H1 (cell line): ENCODE measurements around the gene SOX8. TPM values are rescaled to one million over a fixed set of nuclear protein-coding genes. Genes with fewer than 3 reads are reported as not detected.

Experiments
- CTCF ChIA-PET: fragments of 300-600 bp; sonication (Branson Sonifier 250); formaldehyde crosslinking; loops from one replicate; lab custom pipeline; 2021; ENCODE audit not compliant: partially characterized antibody; lab: Charles Lee
- POLR2A ChIA-PET: fragments of 300-600 bp; sonication (Branson Sonifier 250); formaldehyde crosslinking; loops from one replicate; lab custom pipeline; 2021; ENCODE audit warnings: inconsistent platforms; ENCODE audit not compliant: partially characterized antibody; lab: Charles Lee
- DNase-seq, 2 experiments: peaks; one replicate each; pipeline versions ENCODE4 v3.0.0 to v3.0.0-alpha.2; 2010 to 2022; ENCODE audit warnings: low spot score in 2 of 2, low read depth in 1 of 2, mixed read lengths in 1 of 2
- FAIRE-seq: peaks from 2 replicates; lab custom pipeline; 2011; peaks lifted over from hg19 to GRCh38; lab: Jason Lieb, UNC
- H2AFZ ChIP-seq: 2 replicates; pipeline ENCODE4 v1.8.1; 2012; ENCODE audit warnings: low read length, inconsistent platforms
- H2AK5ac ChIP-seq: 2 replicates; pipeline ENCODE4 v1.6.1; 2013; ENCODE audit warnings: low read depth, low read length
- H2BK120ac ChIP-seq: replicated peaks from 2 replicates; pipeline ENCODE3; 2013; ENCODE audit warnings: low read depth, low read length, inconsistent platforms
- H2BK12ac ChIP-seq: 2 replicates; pipeline ENCODE4 v1.6.1; 2013; ENCODE audit warnings: low read depth, low read length
- H2BK15ac ChIP-seq: 2 replicates; pipeline ENCODE4 v1.6.1; 2013; ENCODE audit warnings: low read length
- H2BK20ac ChIP-seq: 2 replicates; pipeline ENCODE4 v1.6.1; 2013; ENCODE audit warnings: low read length
- H2BK5ac ChIP-seq: 2 replicates; pipeline ENCODE4 v1.6.1; 2013; ENCODE audit warnings: low read depth, low read length
- H3K14ac ChIP-seq: 2 replicates; pipeline ENCODE4 v1.6.1; 2013; ENCODE audit warnings: inconsistent platforms; ENCODE audit not compliant: insufficient read length
- H3K18ac ChIP-seq: 2 replicates; pipeline ENCODE4 v1.6.1; 2013; ENCODE audit warnings: low read length; ENCODE audit errors: extremely low read depth
- H3K23ac ChIP-seq: 2 replicates; pipeline ENCODE4 v1.6.1; 2013; ENCODE audit warnings: inconsistent platforms; ENCODE audit not compliant: insufficient read length
- H3K23me2 ChIP-seq: 2 replicates; pipeline ENCODE4 v1.6.1; 2013; ENCODE audit warnings: low read depth, low read length
- H3K27ac ChIP-seq: 2 replicates; pipeline ENCODE4 v1.6.1; 2011; ENCODE audit warnings: low read depth, low read length, inconsistent platforms
- H3K27me3 ChIP-seq, 4 experiments: replicated peaks in 1 of 4; 1 replicate in 1 of 4; 2 replicates in 3 of 4; pipeline versions ENCODE4 v1.6.1 to v1.8.1; 2011 to 2013; ENCODE audit warnings: low read length in 3 of 4, mild to moderate bottlenecking in 3 of 4, inconsistent platforms in 2 of 4, mixed read lengths in 2 of 4, moderate library complexity in 1 of 4; ENCODE audit not compliant: control insufficient read depth in 3 of 4, insufficient read depth in 3 of 4; ENCODE audit errors: extremely low read depth in 1 of 4
- H3K36me3 ChIP-seq, 4 experiments: 2 replicates each; pipeline versions ENCODE4 v1.6.1 to v1.8.1; 2011 to 2013; ENCODE audit warnings: mild to moderate bottlenecking in 4 of 4, low read length in 3 of 4, moderate library complexity in 2 of 4, control low read depth in 1 of 4, inconsistent platforms in 1 of 4; ENCODE audit not compliant: insufficient read depth in 4 of 4, control insufficient read depth in 2 of 4
- H3K4ac ChIP-seq: replicated peaks from 2 replicates; pipeline ENCODE3; 2013; ENCODE audit warnings: low read length, low read depth, mixed read lengths, inconsistent platforms; ENCODE audit not compliant: insufficient read length
- H3K4me1 ChIP-seq, 4 experiments: replicated peaks in 1 of 4; 1 replicate in 1 of 4; 2 replicates in 3 of 4; pipeline versions ENCODE4 v1.6.1 to v1.8.1; 2011 to 2013; ENCODE audit warnings: low read length in 3 of 4, inconsistent platforms in 2 of 4, mixed read lengths in 1 of 4; ENCODE audit not compliant: insufficient read depth in 4 of 4, control insufficient read depth in 3 of 4
- H3K4me2 ChIP-seq, 2 experiments: 2 replicates each; pipeline versions ENCODE4 v1.6.1 to v1.8.1; 2011 to 2013; ENCODE audit warnings: low read depth in 2 of 2, low read length in 2 of 2, control low read depth in 1 of 2, inconsistent platforms in 1 of 2, mild to moderate bottlenecking in 1 of 2; ENCODE audit not compliant: insufficient read depth in 1 of 2
- H3K4me3 ChIP-seq, 4 experiments: fragments of 200-600, 300-600 bp in 1 of 4; sonication (generic), shearing (Covaris generic), sonication (Bioruptor Twin) in 1 of 4; 2 replicates each; pipeline versions ENCODE4 v1.5.1 to v1.8.1; 2011 to 2016; ENCODE audit warnings: low read length in 4 of 4, low read depth in 3 of 4, control low read depth in 2 of 4, inconsistent platforms in 2 of 4, mild to moderate bottlenecking in 2 of 4, mixed read lengths in 1 of 4, moderate library complexity in 1 of 4; ENCODE audit not compliant: insufficient read depth in 2 of 4; ENCODE audit errors: extremely low read depth in 1 of 4
- H3K56ac ChIP-seq: replicated peaks from 2 replicates; pipeline ENCODE3; 2013; ENCODE audit warnings: low read depth, mild to moderate bottlenecking, mixed read lengths, low read length, inconsistent platforms; ENCODE audit not compliant: insufficient read length
- H3K79me1 ChIP-seq: 2 replicates; pipeline ENCODE4 v1.6.1; 2013; ENCODE audit warnings: low read depth, low read length, control low read depth
- H3K79me2 ChIP-seq, 2 experiments: 2 replicates each; pipeline versions ENCODE4 v1.6.1 to v1.8.1; 2012 to 2013; ENCODE audit warnings: low read length in 2 of 2, mild to moderate bottlenecking in 2 of 2, inconsistent platforms in 1 of 2; ENCODE audit not compliant: insufficient read depth in 2 of 2, control insufficient read depth in 1 of 2
- H3K9ac ChIP-seq, 4 experiments: replicated peaks in 1 of 4; 1 replicate in 1 of 4; 2 replicates in 3 of 4; pipeline versions ENCODE4 v1.6.1 to v1.8.1; 2011 to 2013; ENCODE audit warnings: low read depth in 3 of 4, low read length in 3 of 4, control low read depth in 2 of 4, mild to moderate bottlenecking in 2 of 4, moderate library complexity in 2 of 4, inconsistent platforms in 1 of 4; ENCODE audit errors: extremely low read depth in 1 of 4
- H3K9me3 ChIP-seq, 2 experiments: 2 replicates each; pipeline versions ENCODE4 v1.6.1 to v1.8.1; 2012 to 2013; ENCODE audit warnings: mild to moderate bottlenecking in 2 of 2, moderate library complexity in 2 of 2, control low read depth in 1 of 2, inconsistent platforms in 1 of 2, low read depth in 1 of 2, low read length in 1 of 2, mixed read lengths in 1 of 2; ENCODE audit not compliant: insufficient read depth in 2 of 2
- H4K20me1 ChIP-seq, 2 experiments: replicated peaks in 1 of 2; 2 replicates each; pipeline versions ENCODE3 to v1.8.1; 2011 to 2013; ENCODE audit warnings: inconsistent platforms in 2 of 2, low read length in 2 of 2, mild to moderate bottlenecking in 1 of 2; ENCODE audit not compliant: insufficient read depth in 2 of 2, control insufficient read depth in 1 of 2
- H4K5ac ChIP-seq: 2 replicates; pipeline ENCODE4 v1.6.1; 2013; ENCODE audit warnings: low read length, low read depth, mixed read lengths, inconsistent platforms; ENCODE audit not compliant: insufficient read length
- H4K8ac ChIP-seq: 2 replicates; pipeline ENCODE4 v1.8.0; 2013; ENCODE audit warnings: mild to moderate bottlenecking, moderate library complexity, low read length, inconsistent platforms; ENCODE audit not compliant: insufficient read depth; ENCODE audit errors: extremely low read depth
- H4K91ac ChIP-seq: replicated peaks from 2 replicates; pipeline ENCODE3; 2013; ENCODE audit warnings: low read length, mixed read lengths, inconsistent platforms; ENCODE audit not compliant: insufficient read length
- ASH2L ChIP-seq: fragments of 200-600, 300-600 bp; sonication (generic); IDR thresholded peaks from one replicate; pipeline ENCODE4 v1.7.1; 2017; ENCODE audit warnings: low read length
- CHD2 ChIP-seq: IDR thresholded peaks from 2 replicates; pipeline ENCODE4 v1.6.1; 2012; ENCODE audit warnings: low read length, improper control_type of control experiment
- EGR1 ChIP-seq: IDR thresholded peaks from 2 replicates; pipeline ENCODE4 v1.6.1; 2011; ENCODE audit warnings: low read depth, low read length, borderline replicate concordance
- EZH2 ChIP-seq: fragments of 200-600 bp; sonication (generic); IDR thresholded peaks from 2 replicates; pipeline ENCODE4 v1.7.1; 2012; ENCODE audit warnings: low read depth, mild to moderate bottlenecking, moderate library complexity, low read length, inconsistent platforms; ENCODE audit not compliant: severe bottlenecking
- GABPA ChIP-seq: IDR thresholded peaks from 2 replicates; pipeline ENCODE4 v1.6.1; 2011; ENCODE audit warnings: mild to moderate bottlenecking, low read length, moderate library complexity, borderline replicate concordance; ENCODE audit not compliant: insufficient read depth
- HDAC6 ChIP-seq: IDR thresholded peaks from one replicate; pipeline ENCODE4 v1.7.1; 2012; ENCODE audit warnings: low read depth, mild to moderate bottlenecking, inconsistent platforms, low read length, moderate library complexity
- JUN ChIP-seq: IDR thresholded peaks from 2 replicates; pipeline ENCODE4 v1.6.1; 2011; ENCODE audit warnings: low read depth, mild to moderate bottlenecking, improper control_type of control experiment, low read length
- NRF1 ChIP-seq: IDR thresholded peaks from 2 replicates; pipeline ENCODE4 v1.6.1; 2011; ENCODE audit warnings: mild to moderate bottlenecking, low read depth, low read length, improper control_type of control experiment
- RNF2 ChIP-seq: fragments of 200-900, 300-1000 bp; sonication (generic); IDR thresholded peaks from 2 replicates; pipeline ENCODE4 v1.7.1; 2016; ENCODE audit warnings: borderline replicate concordance, low read depth, mild to moderate bottlenecking, antibody characterized with exemption, low read length; ENCODE audit not compliant: poor library complexity, severe bottlenecking; ENCODE audit errors: missing control alignments
- YY1 ChIP-seq: IDR thresholded peaks from 2 replicates; pipeline ENCODE4 v1.6.1; 2011; ENCODE audit warnings: low read depth, mild to moderate bottlenecking, low read length
- whole genome bisulfite sequencing, 2 experiments: shearing (Covaris generic) in 1 of 2; methylation state at CpG; one replicate each; pipeline versions ENCODE4 v1.1.6 to v1.1.7; 2013 to 2015; ENCODE audit warnings: low lambda C conversion rate in 2 of 2, mixed read lengths in 2 of 2, inconsistent platforms in 1 of 2, low coverage in 1 of 2, missing lambda C conversion rate in 1 of 2; ENCODE audit not compliant: insufficient replicate concordance in 2 of 2, insufficient coverage in 1 of 2, insufficient read length in 1 of 2; ENCODE audit errors: extremely low coverage in 1 of 2, missing lambda C conversion rate in 1 of 2; 5-methylcytosine and 5-hydroxymethylcytosine counted together
- polyA plus RNA-seq, 7 experiments: library from polyadenylated mRNA; depleted of rRNA in 3 of 7; stranded (reverse) in 5 of 7; unstranded in 2 of 7; fragments of >200 nt in 5 of 7; fragments of 200-250 nt in 2 of 7; gene quantifications; 1 replicate in 5 of 7; 2 replicates in 1 of 7; 4 replicates in 1 of 7; pipeline versions ENCODE4 v1.2.1 to v1.2.3, GENCODE V29; 2011 to 2013; ENCODE audit warnings: missing spikeins in 2 of 7, mixed read lengths in 2 of 7
- total RNA-seq: library from RNA; stranded (reverse); fragmentation: NEBNext Ultra II Directional; extraction: Animal tissue kit (Norgen Biotek cat#: 25700); gene quantifications from 2 replicates; pipeline ENCODE4 v1.2.1, GENCODE V29; 2021
- TF ChIP-seq, protein P1 (sequence below): IDR thresholded peaks from 2 replicates; pipeline ENCODE4 v1.6.1; 2011; ENCODE audit warnings: low read length, improper control_type of control experiment

The SOX8 gene
- total and polyA plus RNA-seq, 2 of the 8 experiments (the other 6 are each of a cell fraction or from before 2014, with no cell fraction given), result 2.2 to 5.7 TPM

DNA sequence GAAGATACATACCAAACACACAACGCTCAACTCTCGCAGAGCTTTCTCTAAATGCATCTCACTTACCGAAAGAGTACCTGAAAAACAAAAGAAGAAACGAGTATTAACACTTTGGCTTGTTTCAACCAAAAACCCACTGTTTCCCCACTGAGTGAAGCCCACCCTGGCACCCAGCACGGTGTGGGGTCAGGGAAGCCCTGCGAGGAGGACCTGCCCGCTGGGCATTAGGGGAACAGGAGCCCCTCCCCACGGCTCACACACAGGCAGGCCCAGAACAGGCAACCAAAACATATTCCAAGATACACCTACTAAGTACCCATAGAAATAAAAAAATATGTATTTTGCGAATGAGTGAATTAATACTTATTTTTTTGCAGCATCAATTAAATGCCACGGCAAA is 47.4 kb upstream of the SOX8 start:
- Histone ChIP-seq H2AK5ac (no peak overlapping the region), H3K79me1 (no peaks in the 10 kb centered on the region)
- TF ChIP-seq HDAC6, result no peak
- TF ChIP-seq EZH2, result no peak
- no peak for TF ChIP-seq GABPA
- no peak for TF ChIP-seq JUN
- no peak for TF ChIP-seq CHD2
- TF ChIP-seq YY1, result no peak
- TF ChIP-seq, protein P1, sequence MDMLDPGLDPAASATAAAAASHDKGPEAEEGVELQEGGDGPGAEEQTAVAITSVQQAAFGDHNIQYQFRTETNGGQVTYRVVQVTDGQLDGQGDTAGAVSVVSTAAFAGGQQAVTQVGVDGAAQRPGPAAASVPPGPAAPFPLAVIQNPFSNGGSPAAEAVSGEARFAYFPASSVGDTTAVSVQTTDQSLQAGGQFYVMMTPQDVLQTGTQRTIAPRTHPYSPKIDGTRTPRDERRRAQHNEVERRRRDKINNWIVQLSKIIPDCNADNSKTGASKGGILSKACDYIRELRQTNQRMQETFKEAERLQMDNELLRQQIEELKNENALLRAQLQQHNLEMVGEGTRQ, result no peak
- TF ChIP-seq NRF1, result no peak
- no peak for TF ChIP-seq RNF2
- TF ChIP-seq ASH2L, result no peak
- no peak for TF ChIP-seq EGR1

More for the DNA sequence above, 47.4 kb upstream of the SOX8 start:
- Histone ChIP-seq H3K4me3 (no peak overlapping the region), H2AFZ (no peak overlapping the region), H2BK15ac (no peak overlapping the region), H3K4ac (no peak overlapping the region), H2BK120ac (no peak overlapping the region), H2BK20ac (no peak overlapping the region), H3K27ac (no peak overlapping the region), H4K5ac (no peak overlapping the region), H3K4me2 (no peak overlapping the region), H3K23ac (no peak overlapping the region), H3K36me3 (no peaks in the 10 kb centered on the region), H3K9ac (no peak overlapping the region), H2BK12ac (no peak overlapping the region), H4K91ac (no peak overlapping the region), H3K18ac (no peak overlapping the region), H4K20me1 (no peaks in the 10 kb centered on the region), H3K79me2 (no peaks in the 10 kb centered on the region), H2BK5ac (no peak overlapping the region), H3K23me2 (no peaks in the 10 kb centered on the region), H3K9me3 (peaks cover 4 to 55% of the 10 kb centered on the region in 2 experiments; a peak in 3 of 4 replicates), H3K56ac (no peak overlapping the region), H3K4me1 (peaks cover 0 to 5% (median 3%) of the 10 kb centered on the region in 4 experiments; a peak in 3 of 7 replicates), H3K27me3 (no peaks in the 10 kb centered on the region), H3K14ac (no peak overlapping the region), H4K8ac (no peak overlapping the region)
- no peak for DNase-seq
- POLR2A ChIA-PET, result no interaction called here
- no peak for FAIRE-seq
- WGBS, 2 experiments, result 82% methylated on average over 10 of the region's 10 CpGs; no CpG with 5 or more reads in 1 of the 2 experiments
- CTCF ChIA-PET, result no interaction called here
